Gastrocnemius medialis (tissue), 4 donors: ENCODE measurements around the gene IGF2. TPM values are rescaled to one million over a fixed set of nuclear protein-coding genes. Genes with fewer than 3 reads are reported as not detected.

ENCODE experiments used
- ATAC-seq, 2 donors: fragments of 150-250 bp; one replicate each; pipeline ENCODE4 v1.9.1; 2016
- DNase-seq, 2 donors: peaks; one replicate each; pipeline ENCODE4 v3.0.0-alpha.2; 2019
- H3K27ac ChIP-seq, 4 donors: fragments of 200-600 bp; sonication (generic); 1 replicate in 1 of 4; 2 replicates in 3 of 4; pipeline ENCODE4 v1.5.1; 2016 to 2018; ENCODE audit warnings: mild to moderate bottlenecking in 2 of 4, moderate library complexity in 1 of 4
- H3K27me3 ChIP-seq, 3 donors: fragments of 200-600 bp; sonication (generic) in 2 of 3; 1 replicate in 1 of 3; 2 replicates in 2 of 3; pipeline versions ENCODE4 v1.5.1 to v1.6.0; 2016 to 2019; ENCODE audit warnings: mild to moderate bottlenecking in 1 of 3, moderate library complexity in 1 of 3
- H3K36me3 ChIP-seq, 2 donors: fragments of 200-600 bp; sonication (generic) in 1 of 2; one replicate each; pipeline ENCODE4 v1.5.1; 2017 to 2018
- H3K4me1 ChIP-seq, 2 donors: fragments of 200-600 bp; sonication (generic) in 1 of 2; one replicate each; pipeline ENCODE4 v1.5.1; 2016 to 2017; ENCODE audit warnings: mild to moderate bottlenecking in 2 of 2
- H3K4me3 ChIP-seq, 4 donors: fragments of 200-600 bp; sonication (generic) in 3 of 4; 1 replicate in 1 of 4; 2 replicates in 3 of 4; pipeline ENCODE4 v1.5.1; 2016 to 2019; ENCODE audit warnings: mild to moderate bottlenecking in 2 of 4
- H3K9me3 ChIP-seq, 3 donors: fragments of 200-600 bp; sonication (generic) in 2 of 3; 1 replicate in 1 of 3; 2 replicates in 2 of 3; pipeline ENCODE4 v1.5.1; 2016 to 2019
- POLR2A ChIP-seq, 2 donors: fragments of 450-650 bp; IDR thresholded peaks; one replicate each; pipeline ENCODE4 v1.6.1; 2017; ENCODE audit warnings: antibody characterized with exemption in 2 of 2, mild to moderate bottlenecking in 2 of 2, moderate library complexity in 2 of 2
- in situ Hi-C, 4 donors: fragments of 200-750 bp; cut with MboI; loops; one replicate each; pipeline versions ENCODE4 v1.15.0 to v1.8.0; 2017; ENCODE audit warnings: low sequenced_read_pairs in 4 of 4
- intact Hi-C: fragments of 100-400 bp; cut with DNase I; formaldehyde crosslinking; loops from one replicate; pipeline ENCODE4 v1.15.1; 2023; ENCODE audit warnings: low total_unique reads
- total RNA-seq, 4 donors: library from RNA; depleted of rRNA; stranded (reverse); fragments of >200 nt; gene quantifications; one replicate each; pipeline versions ENCODE4 v1.1.0 to v1.2.3, GENCODE V29; 2016
- TF ChIP-seq, protein P1 (sequence below), 5 experiments: fragments of 450-650 bp in 3 of 5; fragments of 200-600 bp in 2 of 5; sonication (generic) in 2 of 5; IDR thresholded peaks in 4 of 5; conservative IDR thresholded peaks in 1 of 5; 1 replicate in 4 of 5; 2 replicates in 1 of 5; pipeline ENCODE4 v1.5.1; 2016 to 2019; ENCODE audit warnings: antibody characterized with exemption in 5 of 5, mild to moderate bottlenecking in 3 of 5, moderate library complexity in 3 of 5

IGF2 gene
- total RNA-seq, 4 donors from 2014 or later, result 21.6 to 42.4 (median 29.2) TPM

DNA sequence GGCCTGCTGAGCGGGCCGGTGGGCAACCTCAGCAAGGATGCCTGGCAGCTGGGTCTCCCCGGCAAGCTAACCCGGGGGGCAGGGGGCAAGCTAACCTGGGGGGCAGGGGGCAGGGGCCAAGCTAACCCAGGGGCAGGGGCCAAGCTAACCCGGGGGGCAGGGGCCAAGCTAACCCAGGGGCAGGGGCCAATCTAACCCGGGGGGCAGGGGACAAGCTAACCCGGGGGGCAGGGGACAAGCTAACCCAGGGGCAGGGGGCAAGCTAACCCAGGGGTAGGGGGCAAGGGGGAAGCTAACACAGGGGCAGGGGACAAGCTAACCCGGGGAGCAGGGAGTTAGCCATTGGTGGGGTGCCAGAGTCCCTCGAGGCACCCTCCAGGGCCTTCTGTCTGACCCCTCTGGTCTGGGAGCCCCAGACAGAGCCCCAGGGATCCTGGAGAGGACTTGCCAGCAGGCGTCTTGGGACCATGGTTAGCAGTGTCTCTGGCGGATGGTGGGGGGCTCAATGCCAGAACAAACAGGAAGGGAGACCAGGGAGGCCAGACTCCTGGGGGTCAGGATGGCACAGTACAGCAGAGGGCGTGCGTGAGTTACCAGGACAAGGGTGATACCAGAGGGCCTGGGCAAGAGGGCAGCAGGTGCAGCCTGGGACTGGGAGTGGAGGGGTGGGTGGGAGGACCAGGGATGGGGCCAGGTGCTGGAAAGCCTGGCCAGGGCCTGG, 16.1 kb downstream of the IGF2 start:
- in situ Hi-C loops, result no loop called here
- no peak overlapping the region for H3K27ac ChIP-seq
- no peak for DNase-seq
- no peak overlapping the region for H3K4me3 ChIP-seq
- H3K9me3 ChIP-seq, result no peaks in the 10 kb centered on the region
- H3K36me3 ChIP-seq, result no peaks in the 10 kb centered on the region
- peaks cover 0 to 12% (median 4%) of the 10 kb centered on the region in 3 donors for H3K27me3 ChIP-seq
- no peak for ATAC-seq
- H3K4me1 ChIP-seq, result no peaks in the 10 kb centered on the region
- intact Hi-C loops, result no loop called here
- TF ChIP-seq, protein P1, sequence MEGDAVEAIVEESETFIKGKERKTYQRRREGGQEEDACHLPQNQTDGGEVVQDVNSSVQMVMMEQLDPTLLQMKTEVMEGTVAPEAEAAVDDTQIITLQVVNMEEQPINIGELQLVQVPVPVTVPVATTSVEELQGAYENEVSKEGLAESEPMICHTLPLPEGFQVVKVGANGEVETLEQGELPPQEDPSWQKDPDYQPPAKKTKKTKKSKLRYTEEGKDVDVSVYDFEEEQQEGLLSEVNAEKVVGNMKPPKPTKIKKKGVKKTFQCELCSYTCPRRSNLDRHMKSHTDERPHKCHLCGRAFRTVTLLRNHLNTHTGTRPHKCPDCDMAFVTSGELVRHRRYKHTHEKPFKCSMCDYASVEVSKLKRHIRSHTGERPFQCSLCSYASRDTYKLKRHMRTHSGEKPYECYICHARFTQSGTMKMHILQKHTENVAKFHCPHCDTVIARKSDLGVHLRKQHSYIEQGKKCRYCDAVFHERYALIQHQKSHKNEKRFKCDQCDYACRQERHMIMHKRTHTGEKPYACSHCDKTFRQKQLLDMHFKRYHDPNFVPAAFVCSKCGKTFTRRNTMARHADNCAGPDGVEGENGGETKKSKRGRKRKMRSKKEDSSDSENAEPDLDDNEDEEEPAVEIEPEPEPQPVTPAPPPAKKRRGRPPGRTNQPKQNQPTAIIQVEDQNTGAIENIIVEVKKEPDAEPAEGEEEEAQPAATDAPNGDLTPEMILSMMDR (IDR thresholded peaks at IDR 0.05 in 4 of 5, conservative IDR thresholded peaks at IDR 0.05 in 1 of 5), result no peak
- TF ChIP-seq POLR2A (IDR thresholded peaks at IDR 0.05), result no peak

DNA sequence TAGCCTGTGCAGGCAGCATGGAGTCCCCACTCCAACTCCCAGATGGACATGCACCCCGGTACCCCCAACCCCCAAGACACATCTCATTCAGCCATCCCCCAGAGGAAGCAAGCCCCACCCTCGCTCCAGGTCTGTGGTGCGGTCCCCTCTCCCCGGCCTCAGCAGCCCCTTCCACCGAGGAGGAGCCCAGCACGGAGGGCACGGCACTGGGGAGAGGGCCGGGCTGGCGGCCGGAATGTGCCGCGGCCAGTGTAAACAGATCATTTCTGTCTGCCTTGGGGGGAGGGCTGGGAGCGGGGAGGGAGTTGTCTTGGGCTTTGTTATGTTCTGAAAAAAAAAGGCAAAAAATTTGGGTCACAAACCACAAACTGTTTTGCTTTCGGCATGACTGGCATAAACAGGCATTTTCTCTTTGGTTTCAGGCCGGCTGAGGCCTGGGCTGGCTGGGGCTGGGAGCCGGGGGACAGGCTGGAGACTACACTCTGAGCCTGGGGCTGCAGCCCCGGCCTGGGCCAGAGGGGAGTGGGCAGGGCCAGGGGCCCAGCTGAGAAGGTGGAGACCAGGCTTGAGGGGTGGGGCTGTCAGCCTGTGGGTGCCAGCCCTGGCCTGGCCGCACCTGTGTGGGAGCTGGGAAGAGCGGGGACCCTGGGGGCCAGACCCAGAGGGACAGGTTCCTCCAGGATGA, 16.8 kb downstream of the IGF2 start:
- no peak for ATAC-seq
- intact Hi-C loops, result no loop called here

DNA sequence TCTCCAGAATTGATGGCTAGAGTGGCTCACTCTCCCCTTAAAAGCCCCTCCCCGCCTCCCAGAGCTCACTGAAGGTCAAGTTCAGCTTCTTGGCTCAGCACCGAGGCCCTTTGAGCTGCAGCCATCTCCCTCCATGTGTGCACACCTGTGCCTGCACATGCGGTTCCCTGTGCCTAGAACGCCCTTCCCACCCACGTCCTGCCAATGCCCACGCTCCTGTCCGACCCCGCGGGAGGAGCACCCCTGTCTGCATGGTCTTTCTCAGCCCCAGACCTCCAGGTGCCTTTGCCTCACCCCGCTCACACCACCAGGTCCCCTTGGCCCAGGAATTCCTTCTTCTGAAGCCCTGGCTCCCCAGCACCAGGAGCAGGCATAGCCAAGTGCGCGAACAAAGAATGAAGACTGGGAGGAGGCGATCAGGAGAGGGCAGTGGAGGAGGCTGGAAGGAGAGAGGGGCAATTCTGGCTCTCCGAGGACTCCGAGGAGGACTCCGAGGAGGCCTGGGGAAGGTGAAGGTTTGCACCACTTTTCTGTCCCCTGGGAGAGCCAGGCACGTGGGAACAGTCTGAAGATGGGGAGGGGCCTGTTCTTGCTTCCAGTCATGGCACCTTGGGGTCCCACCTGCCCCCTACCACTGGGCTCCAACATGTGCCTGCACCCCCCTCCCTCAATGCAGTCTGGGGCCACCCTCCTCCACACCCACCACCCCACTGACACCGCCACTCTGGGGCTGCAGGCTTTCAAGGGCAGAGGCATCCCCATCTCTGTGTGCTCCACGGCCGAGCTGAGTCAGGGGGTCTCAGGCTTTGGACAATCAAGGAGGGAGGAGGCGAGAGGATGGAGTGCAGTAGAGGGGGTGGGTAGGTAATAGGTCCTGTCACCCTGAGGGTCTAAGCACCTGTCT, 17.7 kb downstream of the IGF2 start:
- H3K9me3 ChIP-seq, result no peaks in the 10 kb centered on the region
- H3K4me3 ChIP-seq, result no peak overlapping the region
- in situ Hi-C loops, result no loop called here
- ATAC-seq (no peak), DNase-seq (no peak)
- peaks cover 0 to 12% (median 4%) of the 10 kb centered on the region in 3 donors for H3K27me3 ChIP-seq
- H3K27ac ChIP-seq, result no peak overlapping the region
- H3K36me3 ChIP-seq, result no peaks in the 10 kb centered on the region
- TF ChIP-seq, protein P1 (IDR thresholded peaks at IDR 0.05 in 4 of 5, conservative IDR thresholded peaks at IDR 0.05 in 1 of 5), result no peak
- TF ChIP-seq POLR2A (IDR thresholded peaks at IDR 0.05), result no peak
- intact Hi-C loops, result no loop called here
- H3K4me1 ChIP-seq, result no peaks in the 10 kb centered on the region

More for the DNA sequence above, 16.8 kb downstream of the IGF2 start:
- H3K27me3 ChIP-seq, result peaks cover 0 to 12% (median 4%) of the 10 kb centered on the region in 3 donors
- DNase-seq, result no peak
- in situ Hi-C loops, result no loop called here
- no peaks in the 10 kb centered on the region for H3K9me3 ChIP-seq
- no peak overlapping the region for H3K27ac ChIP-seq
- no peaks in the 10 kb centered on the region for H3K36me3 ChIP-seq
- H3K4me3 ChIP-seq, result no peak overlapping the region
- H3K4me1 ChIP-seq, result no peaks in the 10 kb centered on the region
- TF ChIP-seq POLR2A (IDR thresholded peaks at IDR 0.05), result no peak
- TF ChIP-seq, protein P1 (IDR thresholded peaks at IDR 0.05 in 4 of 5, conservative IDR thresholded peaks at IDR 0.05 in 1 of 5), result no peak

DNA sequence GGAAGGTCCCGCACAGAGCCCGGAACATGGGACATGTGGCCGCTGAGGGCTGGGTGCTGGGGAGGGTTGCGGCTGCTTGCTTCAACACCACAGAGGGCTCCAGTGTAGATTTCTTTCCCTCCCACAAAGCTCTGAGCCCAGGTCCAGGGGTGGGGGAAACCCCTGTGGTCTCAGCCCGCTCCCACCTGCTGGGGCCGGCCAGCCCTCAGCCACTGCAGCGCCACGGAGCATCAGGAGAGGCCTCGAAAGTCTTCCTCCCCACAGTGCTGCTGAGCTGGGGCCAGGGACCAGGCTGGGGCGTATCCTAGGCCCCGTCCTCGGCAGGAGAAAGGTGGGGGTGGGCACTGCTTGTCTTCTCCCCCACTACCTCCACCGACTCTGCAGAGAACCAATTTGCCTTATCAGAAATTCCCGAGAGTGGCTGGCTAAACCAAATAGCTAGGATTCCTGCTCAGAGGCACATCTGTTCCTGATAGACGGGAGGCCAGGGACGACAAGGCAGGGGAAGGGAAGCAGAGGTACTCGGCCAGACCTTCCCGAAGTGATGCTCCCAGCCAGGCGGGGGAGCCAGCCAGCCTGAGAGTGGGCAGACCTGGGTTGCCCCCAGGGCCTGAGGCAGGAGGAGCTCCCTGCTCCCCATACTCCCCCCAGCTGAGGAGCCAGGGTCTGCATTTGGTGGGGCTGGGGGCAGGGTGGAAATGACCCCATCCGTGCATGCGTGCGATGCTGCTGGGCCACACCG, 18.7 kb downstream of the IGF2 start:
- in situ Hi-C loops (no loop called here), intact Hi-C loops (no loop called here)
- Histone ChIP-seq H3K36me3 (no peaks in the 10 kb centered on the region), H3K27me3 (peaks cover 0 to 12% (median 4%) of the 10 kb centered on the region in 3 donors), H3K27ac (no peak overlapping the region), H3K4me1 (no peaks in the 10 kb centered on the region), H3K9me3 (no peaks in the 10 kb centered on the region), H3K4me3 (no peak overlapping the region)
- TF ChIP-seq, protein P1 (IDR thresholded peaks at IDR 0.05 in 4 of 5, conservative IDR thresholded peaks at IDR 0.05 in 1 of 5), result no peak
- TF ChIP-seq POLR2A (IDR thresholded peaks at IDR 0.05), result no peak
- DNase-seq (no peak), ATAC-seq (no peak)
